HFF-Myc (cell line): ENCODE measurements around the gene TMEM92.
"Not testable (repeated sequence)": the region's sequence is repeated elsewhere in the genome, so short reads cannot be mapped to it uniquely, and the experiment has no call there.

Experiments used
- DNase-seq: peaks from one replicate; pipeline ENCODE4 v3.0.0-alpha.2; 2011; ENCODE audit warnings: low read depth; ENCODE audit errors: extremely low read depth
- H3K4me3 ChIP-seq: replicated peaks from 2 replicates; pipeline ENCODE4 v1.5.1; 2011; ENCODE audit warnings: low read depth, mild to moderate bottlenecking, control low read depth, low read length
- CTCF ChIP-seq: IDR thresholded peaks from 2 replicates; pipeline ENCODE4 v1.5.1; 2012; ENCODE audit warnings: mild to moderate bottlenecking, low read depth, low read length, control low read depth; ENCODE audit errors: missing control alignments

TMEM92 gene

GRCh38 chr17:50270435-50271362 lies 3.6 kb upstream of the TMEM92 start:
- no peak overlapping the region for H3K4me3 ChIP-seq
- no peak for DNase-seq
- no peak for TF ChIP-seq CTCF

DNA sequence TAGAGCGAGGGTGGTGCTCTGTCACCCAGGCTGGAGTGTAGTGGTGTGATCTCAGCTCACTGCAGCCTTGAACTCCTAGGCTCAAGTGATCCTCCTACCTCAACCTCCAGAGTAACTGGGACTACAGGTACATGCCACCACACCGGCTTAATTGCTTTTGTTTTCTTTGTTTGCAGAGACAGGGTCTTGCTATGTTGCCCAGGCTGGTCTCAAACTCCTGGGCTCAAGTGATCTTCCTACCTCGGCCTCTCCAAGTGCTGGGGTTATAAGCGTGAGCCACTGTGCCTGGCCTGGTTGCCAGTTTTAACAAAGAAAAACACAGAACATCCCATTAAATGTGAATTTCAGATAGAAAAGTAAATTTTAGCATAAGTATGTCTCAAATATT lies 2.9 kb upstream of the TMEM92 start:
- H3K4me3 ChIP-seq, DNase-seq: not testable (repeated sequence)

DNA sequence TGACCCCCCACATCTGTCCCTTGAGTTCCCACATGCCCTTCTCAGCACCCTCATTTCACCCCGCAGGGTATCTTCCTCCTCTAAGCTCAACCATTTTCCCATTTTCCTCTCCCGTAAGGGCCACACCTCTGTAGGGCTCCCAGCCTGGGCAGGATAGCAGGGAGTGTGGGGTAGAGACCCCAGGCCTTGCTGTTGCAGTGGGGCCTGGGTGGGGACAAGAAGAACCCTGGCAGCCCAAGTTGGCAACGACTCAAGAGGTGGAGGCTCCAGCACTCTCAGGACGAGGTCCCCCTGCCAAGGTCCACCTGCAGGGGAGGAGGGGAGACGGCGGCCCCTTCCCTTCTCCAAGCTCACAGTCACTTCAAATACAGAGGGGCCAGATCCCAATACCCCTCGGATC lies 2.0 kb upstream of the TMEM92 start:
- DNase-seq = no peak
- peak overlapping the region; percentile 45 for H3K4me3 ChIP-seq
- no peak for TF ChIP-seq CTCF

DNA sequence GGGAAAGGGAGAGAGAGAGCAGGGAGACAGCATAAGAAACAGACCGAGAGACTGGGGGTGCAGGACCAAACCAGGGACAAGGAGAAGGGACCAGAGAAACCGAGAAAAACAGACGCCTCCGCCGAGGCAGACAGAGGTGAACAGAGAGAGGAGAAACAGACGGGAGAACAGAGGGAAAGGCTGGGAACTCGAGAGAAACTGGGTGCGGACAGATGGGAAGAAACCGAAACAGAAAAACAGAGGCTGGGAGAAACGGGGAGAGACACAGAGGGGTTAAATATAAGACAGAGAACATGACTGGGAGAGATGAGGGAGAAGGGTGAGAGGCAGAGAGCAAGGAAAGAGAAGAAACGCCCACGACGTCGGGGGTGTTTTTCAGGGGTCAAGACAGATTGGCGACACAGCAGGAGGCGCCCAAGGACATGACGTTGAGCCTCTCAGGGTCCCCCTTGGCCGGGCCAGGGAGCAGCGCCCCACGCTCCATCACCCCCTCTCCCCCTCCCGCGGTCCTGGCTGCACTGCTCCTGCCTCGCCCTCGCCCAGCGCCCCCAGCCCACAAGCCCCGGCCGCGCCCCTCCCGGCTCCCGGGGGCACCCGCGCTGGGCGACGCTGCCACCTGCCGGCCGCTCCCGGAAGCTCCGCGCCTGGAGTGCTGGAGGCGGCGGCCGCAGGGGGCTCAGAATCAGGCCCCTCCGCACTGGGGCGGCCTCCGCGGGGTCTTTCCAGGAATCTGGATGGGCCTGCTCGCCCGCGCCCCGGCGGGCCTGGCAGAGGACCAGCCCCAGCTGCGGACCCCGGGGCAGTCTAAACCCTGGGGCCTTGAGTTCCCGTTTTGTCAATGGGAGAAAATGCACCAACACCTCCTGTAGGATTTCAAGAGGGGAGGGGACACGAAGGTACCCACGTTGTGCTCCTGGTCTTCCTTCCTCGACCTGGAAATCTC lies 1.3 kb upstream of the TMEM92 start:
- TF ChIP-seq CTCF = peak; percentile 59
- H3K4me3 ChIP-seq = peak overlapping the region; percentile 45
- no peak for DNase-seq

DNA sequence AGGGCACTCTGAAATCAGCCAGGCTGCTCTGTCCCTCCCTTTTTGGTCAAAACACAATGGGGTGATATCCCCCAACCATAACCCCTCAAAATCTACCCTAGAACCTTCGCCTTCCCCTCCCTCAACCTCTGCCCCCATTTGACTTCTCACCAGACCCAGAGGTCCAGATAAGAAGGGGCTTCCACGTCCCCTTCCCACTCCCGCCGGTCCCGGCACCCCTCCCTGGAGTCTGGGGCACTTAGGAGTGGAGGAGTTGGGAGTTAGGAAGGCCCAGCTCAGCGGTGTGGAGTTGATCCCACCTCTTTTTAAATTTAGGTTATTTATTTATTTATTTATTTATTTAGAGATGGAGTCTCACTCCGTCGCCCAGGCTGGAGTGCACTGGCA lies 619 bp upstream of the TMEM92 start:
- no peak overlapping the region for H3K4me3 ChIP-seq
- TF ChIP-seq CTCF = no peak

GRCh38 chr17:50274897-50275221 lies 593 bp downstream of the TMEM92 start:
- DNase-seq = no peak
- no peak overlapping the region for H3K4me3 ChIP-seq
- no peak for TF ChIP-seq CTCF

More for the DNA sequence above, 619 bp upstream of the TMEM92 start:
- no peak for DNase-seq

DNA sequence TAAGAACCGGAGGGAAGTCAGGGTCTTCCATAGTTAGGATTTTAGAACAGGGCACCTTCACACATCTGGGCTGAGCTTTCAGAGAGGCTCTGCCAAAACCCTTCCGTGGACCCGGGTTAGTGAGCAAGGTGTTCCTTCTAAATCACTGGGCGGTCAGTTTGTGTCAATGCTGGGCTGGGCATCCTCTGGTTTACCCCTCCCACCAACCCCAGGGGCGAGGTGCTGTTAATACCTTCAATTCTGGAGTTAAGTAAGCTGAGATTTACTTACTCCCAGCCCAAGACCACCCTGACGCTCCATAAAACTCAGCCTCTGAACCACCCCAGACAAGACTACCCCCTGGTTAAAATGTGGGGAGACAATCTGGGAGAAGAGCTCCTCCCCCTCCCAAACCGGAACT lies 1.0 kb downstream of the TMEM92 start:
- H3K4me3 ChIP-seq = no peak overlapping the region
- TF ChIP-seq CTCF = no peak
- no peak for DNase-seq
